Ishikawa (cell line): ENCODE results near the gene KCTD13.

Source experiments
- CEBPB ChIP-seq: IDR thresholded peaks from 2 replicates; pipeline ENCODE4 v1.6.1; 2012
- CREB1 ChIP-seq: IDR thresholded peaks from 2 replicates; pipeline ENCODE4 v1.6.1; 2012; ENCODE audit warnings: low read depth
- EGR1 ChIP-seq: IDR thresholded peaks from 2 replicates; pipeline ENCODE4 v1.6.1; 2012
- EP300 ChIP-seq: IDR thresholded peaks from 2 replicates; pipeline ENCODE4 v1.6.1; 2012; ENCODE audit warnings: borderline replicate concordance
- FOXM1 ChIP-seq: IDR thresholded peaks from 2 replicates; pipeline ENCODE4 v1.6.1; 2012; ENCODE audit warnings: low read depth, borderline replicate concordance
- MAX ChIP-seq: IDR thresholded peaks from 2 replicates; pipeline ENCODE4 v1.6.1; 2012
- NFIC ChIP-seq: IDR thresholded peaks from 2 replicates; pipeline ENCODE4 v1.6.1; 2012
- RAD21 ChIP-seq: IDR thresholded peaks from 2 replicates; pipeline ENCODE4 v1.6.1; 2012; ENCODE audit warnings: low read depth
- REST ChIP-seq: IDR thresholded peaks from 2 replicates; pipeline ENCODE4 v1.6.1; 2012; ENCODE audit warnings: low read depth, mild to moderate bottlenecking
- TAF1 ChIP-seq: IDR thresholded peaks from 2 replicates; pipeline ENCODE4 v1.6.1; 2012; ENCODE audit warnings: low read depth, mild to moderate bottlenecking
- TCF12 ChIP-seq: IDR thresholded peaks from 2 replicates; pipeline ENCODE4 v1.6.1; 2012; ENCODE audit warnings: low read depth
- TEAD4 ChIP-seq: IDR thresholded peaks from 2 replicates; pipeline ENCODE4 v1.6.1; 2012
- USF1 ChIP-seq: IDR thresholded peaks from 2 replicates; pipeline ENCODE4 v1.6.1; 2012
- YY1 ChIP-seq: IDR thresholded peaks from 2 replicates; pipeline ENCODE4 v1.6.1; 2012; ENCODE audit warnings: low read depth
- ZBTB7A ChIP-seq: IDR thresholded peaks from 2 replicates; pipeline ENCODE4 v1.6.1; 2012; ENCODE audit warnings: low read depth

Gene KCTD13

GRCh38 chr16:29943846-29944799 lies 18.1 kb upstream of the KCTD13 start:
- TF ChIP-seq TAF1 (no peak), TCF12 (0 out of 2 replicates have a peak, but pooled peaks have one; percentile 41), EGR1 (peak; percentile 81), NFIC (peak; percentile 18; the same call in 1 of the 2 replicates), RAD21 (no peak; the same call in 1 of the 2 replicates), TEAD4 (peak; percentile 92), EP300 (peak; percentile 59; the same call in 1 of the 2 replicates), YY1 (0 out of 2 replicates have a peak, but pooled peaks have one; percentile 17)

GRCh38 chr16:29940656-29941055 lies 14.6 kb upstream of the KCTD13 start:
- TF ChIP-seq CEBPB (no peak), ZBTB7A (no peak), NFIC (no peak), MAX (no peak), RAD21 (no peak), CREB1 (no peak), YY1 (no peak), TEAD4 (no peak), EP300 (no peak), FOXM1 (no peak), USF1 (no peak)

GRCh38 chr16:29927070-29927905 lies 1.3 kb upstream of the KCTD13 start:
- TF ChIP-seq TAF1 (no peak), EGR1 (no peak), FOXM1 (no peak), EP300 (no peak), CREB1 (no peak), NFIC (no peak), ZBTB7A (no peak), TEAD4 (no peak), USF1 (no peak)

- no peak for TF ChIP-seq ZBTB7A
- no peak for TF ChIP-seq CEBPB
These were observed 656 bp upstream of the KCTD13 start for GRCh38 chr16:29926711-29927052.

GRCh38 chr16:29925105-29925756 lies 795 bp downstream of the KCTD13 start:
- TF ChIP-seq YY1, result no peak
- no peak for TF ChIP-seq EP300
- TF ChIP-seq TEAD4, result no peak
- no peak for TF ChIP-seq ZBTB7A
- no peak for TF ChIP-seq RAD21
- TF ChIP-seq USF1, result no peak
- TF ChIP-seq NFIC, result no peak
- TF ChIP-seq REST, result no peak
- TF ChIP-seq CREB1, result no peak
- TF ChIP-seq TAF1, result no peak
- TF ChIP-seq CEBPB, result no peak
- no peak for TF ChIP-seq FOXM1
- TF ChIP-seq MAX, result no peak
- no peak for TF ChIP-seq EGR1
- no peak for TF ChIP-seq TCF12

GRCh38 chr16:29922986-29923501 lies 3.0 kb downstream of the KCTD13 start:
- no peak for TF ChIP-seq NFIC
- no peak for TF ChIP-seq USF1
- no peak for TF ChIP-seq TAF1
- TF ChIP-seq CEBPB, result no peak
- TF ChIP-seq ZBTB7A, result no peak
- no peak for TF ChIP-seq TCF12
- TF ChIP-seq CREB1, result no peak
- TF ChIP-seq EGR1, result no peak
- TF ChIP-seq MAX, result no peak
- no peak for TF ChIP-seq REST
- TF ChIP-seq FOXM1, result no peak
- TF ChIP-seq TEAD4, result no peak
- no peak for TF ChIP-seq RAD21
- TF ChIP-seq EP300, result no peak
- no peak for TF ChIP-seq YY1
